ENCODE data around the gene GRIA3.

Gene GRIA3

DNA sequence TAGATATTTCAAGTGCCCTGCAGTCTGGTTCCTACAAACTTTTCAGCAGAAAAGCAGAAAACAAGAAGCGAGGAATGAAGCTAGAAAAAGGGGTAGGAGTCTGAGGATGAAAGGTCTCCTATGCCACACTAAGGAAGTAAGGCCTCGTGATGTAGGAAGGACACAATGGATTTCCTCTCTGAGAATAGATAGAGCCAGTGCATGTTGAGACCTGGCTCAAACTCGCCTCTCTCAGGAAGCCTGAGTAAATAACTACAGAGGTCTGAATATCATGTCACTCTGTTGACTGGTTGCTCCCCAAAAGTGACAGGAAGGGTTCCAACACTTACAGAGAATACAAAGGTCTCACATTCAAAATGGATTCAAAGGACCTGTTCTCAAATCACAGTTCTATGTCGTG is 93.3 kb downstream of the GRIA3 start:
- DNase-seq = no peak

DNA sequence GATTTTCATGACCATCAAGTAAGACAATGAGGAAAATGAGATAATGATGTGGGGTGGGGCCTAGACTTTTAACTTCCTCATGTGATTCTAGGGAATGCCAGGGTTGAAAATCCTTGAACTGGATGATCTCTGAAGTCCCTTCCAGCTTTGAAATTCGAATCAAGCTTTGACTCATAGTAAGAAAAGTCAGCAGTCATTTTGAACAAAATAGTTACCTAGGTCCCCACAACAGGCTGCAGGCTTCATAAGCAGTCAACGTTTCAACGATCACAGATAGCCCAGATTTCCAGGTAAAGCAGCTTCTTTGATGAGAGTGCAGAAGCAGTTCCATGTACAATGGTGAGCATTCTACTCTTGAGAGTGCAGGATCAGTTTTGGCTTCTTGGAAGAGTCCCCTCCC is 93.7 kb downstream of the GRIA3 start:
- DNase-seq = peak in 1 of 2 experiments; percentile 18

DNA sequence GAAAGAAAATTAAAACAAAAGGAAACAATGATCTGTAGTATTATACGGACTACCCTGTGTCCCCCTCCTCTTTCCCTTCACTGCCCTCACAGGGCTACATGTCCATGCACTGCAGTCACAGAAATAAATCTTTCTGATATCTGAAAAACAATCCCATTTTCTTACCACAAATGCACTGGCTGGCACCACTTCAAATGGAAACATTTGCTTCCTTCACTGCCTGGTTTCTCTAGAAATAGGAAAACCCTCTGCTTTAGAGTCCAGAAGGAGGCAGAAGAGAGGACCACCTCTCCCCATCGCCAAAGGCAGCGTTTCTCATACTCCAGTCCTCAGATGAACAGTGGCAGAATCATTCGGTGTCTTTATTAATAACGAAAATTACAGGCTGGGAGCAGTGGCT is 98.2 kb downstream of the GRIA3 start:
- no peak for DNase-seq

GRCh38 chrX:123283407-123283806 is 99.3 kb downstream of the GRIA3 start:
- peak; percentile 74 to 94 for DNase-seq

- no peak for DNase-seq
Observed at GRCh38 chrX:123291623-123292022, 107.5 kb downstream of the GRIA3 start.

DNA sequence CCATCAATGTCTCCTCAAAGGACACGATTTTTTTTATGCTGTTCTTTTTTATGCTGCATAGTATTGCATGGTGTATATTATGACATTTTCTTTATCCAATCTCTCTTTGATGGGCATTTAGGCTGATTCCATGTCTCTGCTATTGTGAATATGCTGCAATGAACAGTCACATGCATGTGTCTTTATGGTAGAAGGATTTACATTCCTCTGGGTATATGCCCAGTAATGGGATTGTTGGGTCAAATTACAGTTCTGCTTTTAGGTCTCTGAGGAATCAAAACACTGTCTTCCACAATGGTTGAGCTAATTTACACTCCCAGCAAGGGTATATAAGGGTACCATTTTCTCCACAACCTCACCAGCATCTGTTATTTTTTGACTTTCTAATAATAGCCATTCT is 113.9 kb downstream of the GRIA3 start:
- no peak for DNase-seq

- DNase-seq = no peak
Observed at GRCh38 chrX:123303429-123303828, 119.4 kb downstream of the GRIA3 start.

DNA sequence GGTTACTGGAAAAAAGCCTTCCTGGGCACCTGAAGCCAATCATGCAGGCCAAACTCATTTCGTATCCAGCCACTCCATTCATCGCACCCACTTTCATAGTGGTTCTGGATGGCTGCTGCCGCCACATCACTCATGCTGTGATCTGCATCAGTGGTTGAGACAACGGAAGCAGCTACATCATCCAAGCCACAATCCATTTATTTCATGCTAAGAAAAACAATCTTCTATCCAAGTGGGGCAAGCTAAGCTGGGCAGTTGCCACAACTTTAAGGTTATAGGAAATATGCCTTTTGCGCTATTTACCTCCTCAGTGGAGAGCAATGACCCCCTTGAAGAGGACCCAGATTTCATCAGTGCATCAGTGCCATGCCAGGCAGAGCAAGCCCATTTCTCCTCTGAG is 124.6 kb downstream of the GRIA3 start:
- no peak for DNase-seq

GRCh38 chrX:123310112-123310511 is 126.0 kb downstream of the GRIA3 start:
- no peak for DNase-seq

- DNase-seq = no peak
Observed at GRCh38 chrX:123311486-123311885, 127.4 kb downstream of the GRIA3 start.

GRCh38 chrX:123313486-123313885 is 129.4 kb downstream of the GRIA3 start:
- no peak for DNase-seq

GRCh38 chrX:123320622-123321021 is 136.5 kb downstream of the GRIA3 start:
- DNase-seq = no peak

- DNase-seq = no peak
Observed at GRCh38 chrX:123322536-123322935, 138.5 kb downstream of the GRIA3 start.

- DNase-seq = no peak
Observed at GRCh38 chrX:123324625-123325024, 140.5 kb downstream of the GRIA3 start.

- peak in 1 of 2 experiments; percentile 34 for DNase-seq
Observed at GRCh38 chrX:123330229-123330942, 146.3 kb downstream of the GRIA3 start.

GRCh38 chrX:123331349-123331748 is 147.3 kb downstream of the GRIA3 start:
- no peak for DNase-seq

GRCh38 chrX:123331859-123332258 is 147.8 kb downstream of the GRIA3 start:
- DNase-seq = no peak

GRCh38 chrX:123336666-123337065 is 152.6 kb downstream of the GRIA3 start:
- DNase-seq = no peak

- peak; percentile 25 to 33 for DNase-seq
Observed at GRCh38 chrX:123337886-123338639, 154.0 kb downstream of the GRIA3 start.

GRCh38 chrX:123339221-123339905 is 155.3 kb downstream of the GRIA3 start:
- no peak for DNase-seq

GRCh38 chrX:123340696-123341095 is 156.6 kb downstream of the GRIA3 start:
- DNase-seq = no peak

DNA sequence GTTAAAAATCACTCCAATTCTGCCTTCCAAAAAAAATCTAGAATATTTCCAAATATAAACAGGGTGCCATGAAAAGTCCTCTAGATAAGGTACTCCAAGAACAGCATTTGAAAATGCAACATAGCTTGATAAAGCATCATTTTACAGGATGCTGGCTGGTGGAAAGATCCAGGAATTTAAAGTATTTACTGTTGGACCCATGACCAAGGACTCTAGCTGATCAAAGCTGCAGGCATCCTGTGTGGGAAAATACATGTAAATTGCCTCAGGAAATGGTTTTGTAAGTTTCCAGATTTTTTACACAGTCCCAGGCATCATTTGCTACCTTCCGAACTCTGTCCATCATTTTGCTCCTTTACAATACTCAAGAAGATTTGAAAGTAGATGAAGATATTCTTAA is 164.4 kb downstream of the GRIA3 start:
- no peak for DNase-seq

- DNase-seq = no peak
Observed at GRCh38 chrX:123350226-123350625, 166.1 kb downstream of the GRIA3 start.

DNA sequence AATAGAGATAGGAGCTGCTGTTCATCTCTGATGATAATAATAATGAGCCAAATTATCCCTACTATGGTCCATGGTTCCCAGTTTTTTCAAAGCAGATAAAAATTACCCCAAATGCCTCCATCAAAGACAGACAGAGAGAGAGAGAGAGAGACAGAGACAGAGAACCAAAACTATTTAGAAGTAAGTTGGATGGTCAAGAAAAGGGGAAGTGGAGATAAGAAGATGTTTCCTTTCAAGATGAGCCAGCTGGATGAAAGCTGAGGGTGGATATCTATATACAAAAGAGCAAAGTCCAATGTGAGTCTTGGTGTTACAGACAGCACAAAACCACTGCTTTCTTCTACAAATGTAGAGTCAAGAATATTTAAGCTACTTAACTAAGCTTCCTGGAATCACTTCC is 173.9 kb downstream of the GRIA3 start:
- DNase-seq = no peak
